GM18511 (cell line): ENCODE data around the gene LIN28A.
"Not testable (repeated sequence)": the region's sequence is repeated elsewhere in the genome, so short reads cannot be mapped to it uniquely, and the experiment has no call there.

ENCODE experiments used
- ATAC-seq: cut with Tn5 transposase; IDR thresholded peaks from one replicate; pipeline ENCODE4 v1.9.1; 2021; ENCODE audit warnings: mild to moderate bottlenecking, moderate library complexity; ENCODE audit not compliant: unreplicated experiment

The LIN28A gene, protein sequence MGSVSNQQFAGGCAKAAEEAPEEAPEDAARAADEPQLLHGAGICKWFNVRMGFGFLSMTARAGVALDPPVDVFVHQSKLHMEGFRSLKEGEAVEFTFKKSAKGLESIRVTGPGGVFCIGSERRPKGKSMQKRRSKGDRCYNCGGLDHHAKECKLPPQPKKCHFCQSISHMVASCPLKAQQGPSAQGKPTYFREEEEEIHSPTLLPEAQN

DNA sequence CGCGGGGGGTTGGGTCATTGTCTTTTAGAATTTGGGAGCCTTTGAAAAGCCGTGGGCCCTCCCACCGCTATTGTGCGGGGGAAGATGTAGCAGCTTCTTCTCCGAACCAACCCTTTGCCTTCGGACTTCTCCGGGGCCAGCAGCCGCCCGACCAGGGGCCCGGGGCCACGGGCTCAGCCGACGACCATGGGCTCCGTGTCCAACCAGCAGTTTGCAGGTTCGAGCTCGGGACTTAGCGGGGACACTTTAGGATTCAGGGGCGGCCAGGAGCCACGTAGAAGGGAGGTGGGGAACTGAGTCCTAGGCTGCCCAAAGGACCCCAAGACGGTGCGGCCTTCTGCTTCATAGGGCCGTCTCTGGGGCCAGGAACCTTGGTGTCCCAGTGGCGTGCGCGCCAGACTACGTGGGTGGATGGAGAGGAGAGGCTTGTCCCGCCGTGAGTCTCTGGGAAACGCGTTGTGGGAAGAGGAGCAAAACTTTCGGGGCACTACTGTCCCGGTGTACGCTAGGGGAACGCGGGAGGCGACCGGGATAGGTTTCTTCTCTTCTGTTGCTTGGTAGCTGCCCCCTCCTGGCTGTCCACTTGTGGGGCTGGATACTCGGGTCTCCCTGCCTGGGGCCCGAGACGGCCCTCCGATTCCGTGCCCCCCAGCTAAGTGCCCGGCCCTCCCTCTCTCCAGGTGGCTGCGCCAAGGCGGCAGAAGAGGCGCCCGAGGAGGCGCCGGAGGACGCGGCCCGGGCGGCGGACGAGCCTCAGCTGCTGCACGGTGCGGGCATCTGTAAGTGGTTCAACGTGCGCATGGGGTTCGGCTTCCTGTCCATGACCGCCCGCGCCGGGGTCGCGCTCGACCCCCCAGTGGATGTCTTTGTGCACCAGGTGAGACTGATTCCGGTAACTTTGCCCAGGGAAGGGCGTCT, at the start of gene LIN28A:
Gene LIN28A (plus strand): TSS at position 112 of the 918 bp plus-strand sequence. CDS start 75 bp downstream, at position 187.
- no peak for ATAC-seq

DNA sequence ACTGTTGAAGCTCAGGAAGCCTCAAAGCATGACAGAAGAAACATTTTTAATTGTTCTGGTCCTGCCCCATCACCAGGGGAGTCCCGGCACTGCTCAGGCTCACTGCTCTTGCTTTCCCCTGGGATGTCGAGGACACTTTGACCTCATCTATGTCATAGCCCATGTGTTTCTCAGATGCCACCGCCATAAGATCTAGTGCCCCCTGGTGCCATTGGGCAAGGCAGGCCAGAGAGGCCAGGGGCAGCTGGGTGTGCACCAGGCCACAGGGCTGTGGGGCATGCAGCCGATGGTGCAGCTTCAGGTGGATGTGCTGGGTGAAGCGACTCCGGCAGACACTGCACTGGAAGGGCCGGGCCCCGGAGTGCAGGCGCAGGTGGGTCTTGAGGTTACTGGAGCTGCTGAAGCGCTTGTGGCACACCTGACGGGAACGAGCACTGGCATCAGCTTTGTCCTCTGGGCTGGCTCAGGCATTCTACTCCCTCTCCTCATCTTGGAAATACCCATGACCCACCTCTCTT, 49.0 kb upstream of the LIN28A start:
- ATAC-seq: no peak

DNA sequence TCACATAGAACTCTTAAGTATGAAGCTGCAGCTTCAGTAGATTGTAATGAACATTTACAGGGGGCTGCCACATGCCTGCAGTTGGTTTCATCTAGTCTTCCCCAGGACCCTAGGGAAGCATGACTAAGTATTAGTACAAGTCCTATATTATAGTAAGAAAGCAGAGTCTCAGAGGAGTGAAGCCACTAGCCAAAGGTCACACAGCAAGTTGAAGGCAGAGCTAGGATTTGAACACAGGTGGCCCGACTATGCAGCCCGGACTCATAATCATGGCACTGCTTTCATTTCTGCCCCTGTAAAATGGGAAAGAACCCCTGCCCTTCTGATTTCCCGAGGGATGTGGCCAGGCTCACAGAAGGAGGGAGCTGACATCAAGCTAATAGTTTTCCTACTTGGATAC, 48.3 kb upstream of the LIN28A start:
- no peak for ATAC-seq

DNA sequence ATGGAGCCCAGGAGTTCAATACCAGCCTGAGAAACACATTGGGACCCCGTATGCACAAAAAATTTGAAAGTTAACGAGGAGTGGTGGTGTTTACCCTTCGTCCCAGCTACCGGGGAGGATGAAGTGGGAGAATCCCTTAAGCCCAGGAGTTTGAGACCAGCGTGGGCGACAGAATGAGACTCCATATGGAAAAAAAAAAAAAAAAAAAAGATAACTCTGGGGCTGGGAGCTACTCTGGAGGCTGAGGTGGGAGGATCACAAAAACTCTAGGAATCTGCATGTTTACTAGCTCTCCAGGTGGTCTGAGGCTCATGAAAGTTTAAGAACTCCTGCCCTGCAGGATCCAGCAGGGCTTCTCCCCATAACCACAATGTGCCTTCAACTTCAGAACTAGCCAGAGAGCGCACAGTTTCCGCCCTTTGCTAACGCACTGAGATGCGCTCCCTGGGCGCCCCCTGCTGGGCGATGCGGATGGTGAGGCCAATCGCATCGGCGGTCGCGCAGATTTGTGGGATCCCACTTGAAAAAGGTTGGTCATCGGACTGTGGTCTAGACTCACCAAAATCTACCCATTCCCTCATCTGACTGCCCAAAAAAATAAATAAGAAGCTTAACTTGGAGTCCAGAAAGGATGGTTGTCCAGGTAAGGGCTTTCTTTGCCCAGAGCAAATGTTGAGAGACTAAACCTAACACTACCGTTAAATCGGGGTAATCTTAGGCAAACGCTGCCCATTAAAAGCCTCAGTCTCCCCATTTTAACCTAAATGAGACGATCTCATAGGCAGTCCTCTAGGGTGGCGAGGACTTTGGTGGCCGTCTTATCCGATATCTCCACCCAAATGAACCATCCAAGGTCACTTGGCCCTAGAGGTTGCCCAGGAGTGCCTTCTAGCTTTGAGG, 46.8 kb upstream of the LIN28A start:
- ATAC-seq: no peak

DNA sequence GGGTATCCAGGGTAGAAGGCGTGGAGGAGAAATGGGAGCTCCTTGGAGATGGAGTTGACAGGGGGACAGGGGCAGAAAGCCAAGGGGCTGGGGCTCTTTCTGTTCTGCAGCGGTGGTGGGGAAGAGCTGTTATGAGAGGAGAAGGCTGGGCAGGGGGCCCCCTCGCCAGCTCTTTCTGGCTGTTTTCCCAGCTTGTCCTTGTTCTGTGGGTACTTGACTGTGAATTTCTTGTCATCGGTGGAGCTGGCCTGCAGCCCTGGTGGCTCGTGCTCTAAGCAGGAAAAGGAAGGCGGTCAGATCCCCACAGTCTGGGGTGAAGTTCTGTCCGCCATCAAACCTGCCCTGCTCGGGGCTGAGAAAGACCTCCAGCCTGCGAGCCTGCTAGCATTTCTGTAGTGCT, 45.7 kb upstream of the LIN28A start:
- ATAC-seq: no peak

- no peak for ATAC-seq
These were observed 43.2 kb upstream of the LIN28A start for GRCh38 chr1:26367441-26367840.

DNA sequence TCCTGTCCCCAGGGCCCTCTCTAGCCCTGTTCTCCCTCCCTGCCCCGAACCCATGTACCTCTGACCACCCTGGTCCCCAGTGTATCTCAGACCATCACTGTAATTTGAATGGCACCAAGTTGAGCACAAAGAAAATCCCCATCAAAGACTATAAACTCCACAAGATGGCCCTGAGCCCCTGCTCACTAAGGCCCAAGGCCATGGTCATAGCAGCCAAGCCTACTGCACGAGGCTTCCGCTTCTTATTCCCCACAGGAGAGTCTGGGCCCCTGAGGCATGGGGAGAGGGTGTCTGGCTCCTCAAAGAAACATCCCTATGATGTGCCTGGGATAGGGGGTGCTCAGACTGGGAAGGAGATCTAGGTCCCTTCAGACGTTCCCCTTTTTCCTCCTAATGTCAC, 42.6 kb upstream of the LIN28A start:
- no peak for ATAC-seq

GRCh38 chr1:26368486-26368885, 42.1 kb upstream of the LIN28A start:
- no peak for ATAC-seq

- ATAC-seq: no peak
These were observed 39.8 kb upstream of the LIN28A start for GRCh38 chr1:26370591-26371382.

- ATAC-seq: no peak
These were observed 38.6 kb upstream of the LIN28A start for GRCh38 chr1:26372039-26372438.

GRCh38 chr1:26372611-26373010, 38.0 kb upstream of the LIN28A start, which contains the start of gene ZNF683:
TSS of gene ZNF683 (minus strand) at chr1:26372750. CDS start at chr1:26368571, 4,179 bp downstream.
- ATAC-seq: not testable (repeated sequence)

DNA sequence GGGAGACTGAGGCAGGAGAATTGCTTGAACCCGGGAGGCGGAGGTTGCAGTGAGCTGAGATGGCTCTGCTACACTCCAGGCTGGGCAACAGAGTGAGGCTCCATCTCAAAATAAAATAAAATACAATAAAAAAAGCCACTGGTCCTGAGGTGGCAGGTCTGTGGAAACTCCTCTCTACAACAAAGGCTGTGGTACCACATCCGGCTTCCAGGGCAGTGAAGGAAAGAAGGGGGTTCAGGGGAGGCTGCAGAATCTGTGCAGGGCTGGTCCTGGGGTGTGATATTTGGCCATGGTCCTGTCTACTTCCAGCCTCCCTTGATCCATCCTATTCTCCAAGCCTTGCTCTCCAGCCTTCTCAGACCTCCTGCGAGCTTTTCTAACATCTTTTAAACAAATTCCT, 37.3 kb upstream of the LIN28A start:
- no peak for ATAC-seq

DNA sequence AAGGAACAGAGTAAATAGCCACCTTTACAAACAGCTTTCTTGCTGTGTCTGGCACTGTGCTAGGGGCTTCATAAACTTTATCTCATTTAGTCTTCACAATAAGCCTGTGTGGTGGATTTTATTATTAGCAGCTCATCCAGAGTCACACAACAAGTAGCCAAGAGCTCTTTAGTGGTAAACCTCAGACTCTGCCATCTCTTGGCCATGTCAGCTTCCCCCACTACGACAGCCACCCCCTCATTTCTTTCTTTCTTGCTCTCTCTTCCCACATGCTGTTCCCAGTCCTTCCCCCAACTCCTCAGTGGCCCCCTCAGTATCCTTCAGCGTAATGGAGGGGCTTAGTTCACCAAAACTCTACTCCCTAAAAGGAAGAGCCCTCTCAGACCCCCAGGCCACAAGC, 36.8 kb upstream of the LIN28A start:
- ATAC-seq: no peak

GRCh38 chr1:26374361-26374760, 36.3 kb upstream of the LIN28A start:
- not testable (repeated sequence) for ATAC-seq

DNA sequence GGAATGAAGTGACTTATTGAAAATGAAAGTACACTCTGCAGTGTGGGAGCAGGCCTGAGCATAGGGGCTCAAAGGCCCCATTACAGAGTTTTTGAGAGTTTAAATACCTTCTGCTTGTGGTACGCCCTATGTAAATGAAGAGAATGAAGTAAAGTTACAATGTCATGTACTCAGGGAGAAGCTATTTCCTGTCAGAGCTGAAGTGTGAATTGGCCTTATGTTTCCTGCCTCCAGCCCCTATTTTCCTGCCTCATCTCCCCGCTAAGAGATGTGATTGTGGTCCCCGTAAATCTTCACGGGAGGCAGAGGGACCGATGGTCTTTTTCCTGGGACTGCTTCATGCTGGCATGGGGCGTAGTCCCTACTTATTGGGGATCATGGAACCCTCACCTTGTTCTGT, 35.5 kb upstream of the LIN28A start:
- ATAC-seq: no peak

DNA sequence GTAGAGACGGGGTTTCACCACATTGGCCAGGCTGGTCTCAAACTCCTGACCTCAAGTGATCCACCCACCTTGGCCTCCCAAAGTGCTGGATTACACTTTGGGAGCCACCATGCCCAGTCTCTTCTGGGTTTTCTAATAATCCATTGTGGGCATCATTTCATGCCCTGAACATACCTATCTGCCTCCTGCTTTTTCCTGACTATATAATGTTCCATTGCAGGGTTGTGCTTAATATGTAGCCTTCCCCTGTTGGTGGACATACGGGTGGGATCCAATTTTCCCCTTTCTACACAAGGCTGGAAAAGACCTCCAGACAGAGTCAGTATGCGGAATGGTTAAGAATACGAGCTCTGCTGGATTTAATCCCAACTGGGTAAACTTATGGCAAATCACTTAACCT, 34.6 kb upstream of the LIN28A start:
- no peak for ATAC-seq

- ATAC-seq: peak; percentile 91
These were observed 32.3 kb upstream of the LIN28A start for GRCh38 chr1:26378088-26378878.

- ATAC-seq: no peak
These were observed 31.8 kb upstream of the LIN28A start for GRCh38 chr1:26378879-26379251.

GRCh38 chr1:26384076-26384475, 26.5 kb upstream of the LIN28A start:
- ATAC-seq: no peak
